NK-92 (cell line): ENCODE results near the gene WNT4.

Experiments used
- DNase-seq: peaks from one replicate; lab custom pipeline; 2025; ENCODE audit not compliant: unreplicated experiment; lab: John Stamatoyannopoulos, UW

The WNT4 gene

GRCh38 chr1:22164841-22165808, 22.2 kb upstream of the WNT4 start:
- DNase-seq: no peak

DNA sequence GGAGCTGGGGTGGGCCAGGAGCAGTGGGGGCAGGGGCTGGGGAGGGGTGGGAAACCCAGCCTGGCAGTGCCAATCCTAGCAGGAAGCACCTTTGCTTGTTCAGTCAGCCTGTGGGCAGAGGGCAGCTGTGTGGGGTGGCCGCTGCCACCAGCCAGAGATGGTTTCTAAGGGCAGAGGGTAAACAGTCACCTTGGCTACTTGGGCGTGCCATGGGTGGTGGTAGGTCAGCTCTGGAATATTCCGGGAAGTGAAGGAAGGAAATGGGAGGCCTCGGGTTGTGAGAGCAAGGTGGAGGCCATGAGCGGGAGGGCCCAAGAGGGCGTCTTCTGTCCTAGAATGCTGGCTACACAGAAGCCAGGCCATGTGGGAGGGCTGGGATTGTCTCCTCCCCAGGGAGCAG, 20.7 kb upstream of the WNT4 start:
- DNase-seq: no peak

DNA sequence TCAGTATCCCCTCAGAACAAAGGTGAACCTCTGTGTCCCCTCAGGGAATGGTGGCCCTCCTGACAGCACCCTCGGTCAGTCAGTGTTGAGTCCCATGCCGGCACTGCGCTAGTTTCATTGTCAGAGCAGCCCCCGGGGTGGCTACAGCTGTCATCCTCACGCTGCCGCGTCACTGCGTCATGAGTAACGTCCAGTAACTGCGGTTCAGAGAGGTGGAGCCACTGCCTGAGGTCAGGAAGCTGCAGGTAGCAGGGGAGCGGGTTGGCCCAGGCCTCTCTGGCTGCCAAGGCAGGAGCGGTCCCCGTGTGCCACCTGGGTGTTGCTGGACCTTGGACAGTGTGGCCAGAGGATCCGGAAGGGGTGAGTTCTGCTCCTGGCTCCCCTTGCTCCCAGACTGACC, 20.2 kb upstream of the WNT4 start:
- DNase-seq: no peak

GRCh38 chr1:22159891-22160290, 17.0 kb upstream of the WNT4 start:
- DNase-seq: no peak

GRCh38 chr1:22158654-22159053, 15.8 kb upstream of the WNT4 start:
- no peak for DNase-seq

GRCh38 chr1:22157359-22157966, 14.6 kb upstream of the WNT4 start:
- no peak for DNase-seq

DNA sequence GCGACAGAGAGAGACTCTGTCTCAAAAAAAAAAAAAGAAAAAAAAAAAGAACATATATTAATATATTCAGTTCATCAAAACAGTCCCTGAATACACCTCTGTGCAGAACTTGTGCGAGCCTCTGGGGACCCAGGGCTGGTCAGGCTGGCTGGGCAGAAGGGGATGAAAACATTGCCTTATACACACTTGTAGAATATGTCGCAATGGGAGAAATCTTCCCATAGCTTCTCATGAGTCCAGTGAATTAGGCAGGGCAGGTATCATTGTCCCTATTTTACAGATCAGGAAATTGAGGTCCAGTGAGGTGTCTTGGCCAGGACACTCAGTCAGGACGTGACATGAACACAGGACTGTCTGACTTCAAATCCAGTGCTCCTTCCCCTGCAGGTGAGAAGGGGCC, 12.6 kb upstream of the WNT4 start:
- DNase-seq: no peak

DNA sequence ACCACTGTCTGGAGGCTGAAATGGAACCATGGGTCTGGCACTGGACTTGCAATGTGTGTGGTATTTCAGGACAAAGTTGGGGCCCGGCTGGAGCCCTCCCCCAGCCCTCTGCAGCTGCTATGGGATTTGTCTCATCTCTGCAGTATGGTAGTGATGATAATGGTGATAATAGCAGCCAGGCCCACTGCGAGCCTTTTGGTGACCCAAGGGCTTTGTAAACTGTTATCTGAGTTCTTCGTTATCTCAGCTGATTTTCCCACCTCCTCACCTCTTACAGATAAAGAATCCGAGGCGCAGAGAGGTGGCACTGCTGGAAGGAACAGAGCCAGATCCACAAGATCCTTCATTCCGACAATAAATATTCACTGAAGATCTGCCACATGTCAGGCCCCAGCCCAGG, 11.7 kb upstream of the WNT4 start:
- DNase-seq: no peak

DNA sequence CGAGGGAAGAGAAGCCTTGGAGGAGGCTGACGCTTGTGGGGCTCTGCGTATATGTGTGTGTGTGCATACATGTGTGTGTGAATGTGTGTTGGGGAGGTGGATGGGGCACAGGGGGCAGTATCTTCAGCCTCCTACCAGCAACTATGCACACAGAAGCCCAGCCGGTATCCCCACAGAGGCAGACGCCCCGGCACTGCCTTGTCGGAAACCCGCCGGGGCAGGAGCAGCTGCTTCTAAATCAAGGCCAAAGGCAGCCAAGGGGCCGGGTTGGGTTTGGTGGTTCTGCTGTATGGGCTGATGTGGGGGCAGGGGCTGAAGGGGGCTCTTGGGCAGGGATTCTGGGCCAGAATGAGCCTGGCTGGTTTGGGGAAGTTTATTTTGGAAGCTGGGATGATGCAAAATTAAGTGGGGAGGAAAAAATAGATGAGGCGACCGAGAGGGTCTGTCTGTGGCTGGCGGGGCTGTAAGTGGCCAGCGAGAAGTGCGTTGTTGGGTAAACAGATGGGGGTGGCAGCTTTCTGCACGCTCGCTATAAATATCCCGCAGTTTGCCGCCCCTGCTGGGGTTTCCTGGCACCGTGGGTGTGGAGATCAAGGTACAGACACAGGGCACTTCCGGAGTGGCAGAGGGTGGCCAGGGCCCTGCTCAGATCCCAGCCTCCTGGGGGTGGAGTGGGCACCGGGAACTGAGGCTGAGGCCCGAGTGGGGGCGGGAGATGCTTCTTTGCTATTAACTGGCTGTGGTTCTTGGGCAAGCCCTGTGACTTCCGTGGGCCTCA, 11.0 kb upstream of the WNT4 start:
- DNase-seq: no peak

DNA sequence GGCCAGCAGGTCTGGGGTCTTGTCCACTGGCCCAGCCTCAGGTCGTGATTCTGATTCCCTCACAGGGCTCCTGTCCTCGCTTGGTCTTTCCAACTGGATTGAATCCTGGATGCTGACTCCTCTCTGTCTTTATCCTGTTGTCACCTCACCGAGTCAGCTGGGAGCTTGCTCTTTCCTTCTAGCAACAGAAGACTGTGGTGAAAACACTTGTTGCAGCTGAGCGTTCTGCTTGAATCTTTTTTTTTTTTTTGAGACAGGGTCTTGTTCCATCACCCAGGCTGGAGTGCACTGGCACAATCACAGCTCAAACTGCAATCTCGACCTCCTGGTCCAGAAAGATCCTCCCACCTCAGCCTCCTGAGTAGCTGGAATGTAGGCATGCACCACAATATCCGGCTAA, 8.0 kb upstream of the WNT4 start:
- no peak for DNase-seq

- DNase-seq: no peak
These were observed 407 bp downstream of the WNT4 start for GRCh38 chr1:22142315-22143064.

- DNase-seq: no peak
These were observed 1.2 kb downstream of the WNT4 start for GRCh38 chr1:22141554-22142314.

- DNase-seq: no peak
These were observed 2.2 kb downstream of the WNT4 start for GRCh38 chr1:22140694-22141093.

DNA sequence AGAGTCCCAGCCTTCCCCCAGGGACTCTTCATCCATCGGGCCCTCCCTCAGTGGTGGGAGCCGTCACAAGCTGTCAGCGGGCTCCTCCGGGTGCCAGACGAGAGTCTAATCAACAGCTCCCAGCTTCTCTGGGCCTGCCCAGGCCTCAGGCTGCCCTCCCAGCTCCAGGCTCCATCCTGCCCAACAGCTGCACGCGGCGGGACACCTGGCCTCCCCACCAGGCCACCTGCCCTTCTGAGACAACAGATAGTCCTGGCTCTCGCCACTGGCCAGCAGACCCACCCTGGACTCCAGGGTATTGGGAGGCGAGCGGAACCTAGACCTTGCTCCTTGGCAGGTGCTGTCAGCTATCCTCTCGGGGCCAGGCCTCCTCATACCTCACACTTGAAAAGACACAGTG, 3.1 kb downstream of the WNT4 start:
- no peak for DNase-seq

- no peak for DNase-seq
These were observed 3.8 kb downstream of the WNT4 start for GRCh38 chr1:22139066-22139594.

DNA sequence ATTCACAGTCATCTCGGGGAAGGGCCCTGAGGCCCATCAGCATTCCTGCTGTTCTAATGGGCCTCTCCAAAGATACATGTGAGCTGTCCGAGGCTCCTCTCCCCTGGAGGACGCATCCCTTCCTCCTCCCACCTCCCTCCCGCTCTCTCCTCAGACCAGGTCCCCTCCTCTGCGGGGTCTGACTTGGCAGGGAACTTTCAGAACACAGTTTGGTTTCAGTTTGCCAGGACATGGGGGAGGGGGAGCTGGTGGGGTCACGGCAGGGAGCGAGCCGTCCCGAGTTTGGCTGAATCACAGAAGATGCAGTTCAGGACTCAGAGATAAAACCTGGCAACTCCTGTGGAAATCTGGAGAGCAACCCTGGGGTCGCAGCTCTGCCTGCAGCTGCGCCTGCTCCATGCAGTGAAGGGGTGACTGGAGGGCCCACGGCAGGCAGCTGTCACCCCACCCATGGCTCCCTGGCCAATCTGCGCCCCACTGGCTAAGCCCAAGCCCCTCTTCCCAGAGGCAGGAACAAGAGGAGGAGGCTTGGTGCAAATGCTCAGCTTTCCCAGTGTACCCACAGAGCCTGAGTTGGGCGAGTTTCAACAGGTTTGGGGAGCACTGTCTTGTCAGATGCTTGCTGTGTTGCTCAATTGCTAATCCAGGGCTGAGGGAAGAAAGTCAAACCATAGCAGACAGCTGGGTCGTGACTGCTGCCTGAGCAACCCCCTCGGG, 5.7 kb downstream of the WNT4 start:
- DNase-seq: no peak

DNA sequence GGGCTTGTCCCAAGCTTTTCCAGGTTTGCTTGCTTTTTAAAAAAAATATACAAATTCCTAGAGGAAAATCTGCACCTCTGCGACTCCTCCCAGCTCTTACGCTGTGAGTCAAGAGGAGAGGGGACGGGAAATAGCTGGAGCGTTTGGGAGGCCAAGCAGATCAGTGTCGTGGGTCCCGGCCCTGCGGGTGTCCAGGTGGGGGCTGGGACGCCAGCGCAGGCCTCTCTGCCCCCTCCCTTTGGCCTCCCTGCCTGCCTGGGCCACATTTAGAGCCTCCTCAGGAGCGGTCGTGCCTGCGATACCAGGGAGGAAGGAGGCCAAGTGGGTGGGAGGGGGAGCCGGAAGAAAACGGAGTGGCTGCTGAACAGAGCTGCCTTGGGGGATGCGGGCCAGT, 9.0 kb downstream of the WNT4 start:
- DNase-seq: no peak

DNA sequence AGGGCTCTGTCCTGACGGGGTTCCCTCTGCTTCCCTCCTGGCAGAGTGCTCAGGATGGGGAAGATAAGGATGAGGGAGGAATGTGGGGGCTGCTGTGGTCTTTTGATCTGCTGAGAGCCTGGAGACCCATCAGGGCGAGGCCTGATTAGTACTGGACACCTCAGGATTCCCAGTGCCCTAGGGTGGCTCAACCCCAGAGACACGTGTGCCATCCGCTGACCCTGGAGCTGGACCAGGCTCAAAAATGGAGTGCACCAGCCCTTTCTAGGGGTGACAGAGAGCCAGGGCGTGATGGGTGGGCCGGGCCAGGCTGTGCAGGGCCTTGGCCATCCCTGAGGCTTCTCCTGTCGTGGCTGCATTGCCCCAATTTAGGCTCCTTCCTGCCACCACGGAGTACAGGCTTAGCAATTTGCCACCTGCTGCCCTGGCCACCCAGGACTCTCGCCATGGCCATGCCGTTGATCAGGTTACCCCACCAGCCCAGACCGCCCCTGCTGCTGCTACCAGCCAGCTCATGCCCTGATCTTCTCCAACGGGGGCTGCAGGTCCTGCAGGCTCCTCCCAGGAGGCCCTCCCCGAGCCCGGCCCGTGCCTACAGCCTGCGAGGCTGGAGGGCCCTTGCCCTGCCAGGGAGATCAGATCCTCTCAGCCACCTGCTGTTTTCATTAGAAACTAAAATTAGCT, 9.5 kb downstream of the WNT4 start:
- DNase-seq: no peak
